Measurements from ENCODE around the gene SLC41A2.
A peak's percentile ranks its signal among the peaks of the same experiment; 100 is the strongest.
"Not testable (repeated sequence)": the region's sequence is repeated elsewhere in the genome, so short reads cannot be mapped to it uniquely, and the experiment has no call there.

SLC41A2 gene

DNA sequence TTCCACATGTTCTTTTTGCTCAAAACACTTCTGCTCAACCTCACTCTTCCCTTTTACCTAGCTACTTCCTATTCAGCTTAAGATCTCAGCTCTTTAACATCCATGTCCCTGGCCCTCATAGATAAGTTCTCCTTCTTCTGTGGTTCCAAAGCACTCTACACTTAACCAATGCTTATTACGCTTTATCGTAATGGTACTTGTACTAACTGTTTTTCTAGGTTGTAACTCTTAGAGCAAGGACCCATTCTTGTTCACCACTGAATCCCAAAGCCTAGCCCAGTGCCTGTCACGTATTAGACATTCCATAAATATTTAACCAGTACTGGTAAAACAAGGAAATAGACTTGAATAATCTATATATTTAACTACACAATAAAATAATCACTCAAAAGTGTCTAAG lies 5.3 kb downstream of the SLC41A2 start:
- Histone ChIP-seq H3K4me3 (ENCODE audit: low read length in 2 of 2) (peak overlapping the region; percentile 21 to 28), H3K27ac (ENCODE audit: low read depth in 2 of 2, low read length in 2 of 2) (peak overlapping the region; percentile 80 to 83)

DNA sequence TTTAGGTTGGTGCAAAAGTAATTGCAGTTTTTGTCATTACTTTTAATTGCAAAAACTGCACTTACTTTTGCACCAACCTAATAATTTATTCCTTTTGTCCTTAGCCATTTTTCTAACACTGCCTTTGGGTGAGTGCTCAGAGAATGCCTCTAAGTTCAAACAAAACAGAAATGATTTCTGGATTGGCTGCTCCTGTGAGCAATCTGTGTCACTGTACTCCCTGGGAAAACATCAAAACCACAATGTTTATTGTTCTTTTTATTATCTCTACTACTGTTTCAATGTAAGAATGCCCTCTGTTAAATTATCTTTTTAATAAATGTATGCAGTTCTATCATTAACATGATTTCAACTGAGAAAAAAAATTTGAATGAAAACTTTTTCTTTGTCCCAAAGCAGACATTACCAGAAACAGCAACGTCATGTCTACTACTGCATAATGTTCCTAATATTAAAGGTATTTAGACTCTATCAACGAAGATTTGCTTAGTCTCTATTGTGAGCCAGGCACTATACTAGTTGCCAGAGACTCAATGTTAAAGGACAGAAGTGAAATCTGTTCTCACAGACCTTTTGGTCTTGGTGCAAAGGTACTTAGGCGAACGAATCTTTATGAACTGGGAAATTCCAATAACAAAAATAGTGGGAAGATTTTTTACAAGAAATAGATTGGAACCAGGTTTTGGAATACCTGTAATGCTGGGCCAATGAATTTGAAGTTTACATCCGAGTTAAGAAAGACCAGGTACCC lies 6.2 kb downstream of the SLC41A2 start:
- Histone ChIP-seq H3K9me3 (ENCODE audit: control insufficient read depth in 2 of 2, low read length in 2 of 2) (no peaks in the 10 kb centered on the region), H3K4me1 (ENCODE audit: control insufficient read depth in 2 of 2, insufficient read depth in 2 of 2, low read length in 2 of 2) (peaks cover 9 to 29% of the 10 kb centered on the region in 2 donors), H3K9ac (ENCODE audit: low read depth in 1 of 2, low read length in 2 of 2) (no peak overlapping the region), H3K36me3 (ENCODE audit: control insufficient read depth in 2 of 2, insufficient read depth in 2 of 2, low read length in 2 of 2) (no peaks in the 10 kb centered on the region), H3K27me3 (ENCODE audit: control insufficient read depth in 2 of 2, insufficient read depth in 2 of 2, low read length in 2 of 2) (no peaks in the 10 kb centered on the region), H3K27ac (ENCODE audit: low read depth in 2 of 2, low read length in 2 of 2) (peak overlapping the region; percentile 80 to 83), H3K4me3 (ENCODE audit: low read length in 2 of 2) (no peak overlapping the region)

More for the DNA sequence above, 5.3 kb downstream of the SLC41A2 start:
- H3K27me3 ChIP-seq (ENCODE audit: control insufficient read depth in 2 of 2, insufficient read depth in 2 of 2, low read length in 2 of 2): no peaks in the 10 kb centered on the region
- no peaks in the 10 kb centered on the region for H3K36me3 ChIP-seq (ENCODE audit: control insufficient read depth in 2 of 2, insufficient read depth in 2 of 2, low read length in 2 of 2)
- peaks cover 15 to 35% of the 10 kb centered on the region in 2 donors for H3K4me1 ChIP-seq (ENCODE audit: control insufficient read depth in 2 of 2, insufficient read depth in 2 of 2, low read length in 2 of 2)
- no peak overlapping the region for H3K9ac ChIP-seq (ENCODE audit: low read depth in 1 of 2, low read length in 2 of 2)
- no peaks in the 10 kb centered on the region for H3K9me3 ChIP-seq (ENCODE audit: control insufficient read depth in 2 of 2, low read length in 2 of 2)

DNA sequence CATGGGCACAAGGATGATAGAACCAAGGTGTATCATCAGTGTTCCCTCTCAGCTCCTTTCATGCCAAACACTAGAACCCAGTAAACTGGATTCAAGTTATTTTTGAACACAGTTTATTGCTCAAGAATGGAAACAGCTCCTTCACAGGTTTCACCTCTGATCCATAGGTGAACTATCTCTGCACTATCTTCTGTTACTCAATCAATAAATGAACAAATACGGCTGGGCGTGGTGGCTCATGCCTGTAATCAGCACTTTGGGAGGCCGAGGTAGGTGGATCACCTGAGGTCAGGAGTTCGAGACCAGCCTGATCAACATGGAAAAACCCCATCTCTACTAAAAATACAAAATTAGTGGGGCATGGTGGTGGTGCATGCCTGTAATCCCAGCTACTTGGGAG lies 9.4 kb downstream of the SLC41A2 start:
- peaks cover 1 to 23% of the 10 kb centered on the region in 2 donors for H3K4me1 ChIP-seq (ENCODE audit: control insufficient read depth in 2 of 2, insufficient read depth in 2 of 2, low read length in 2 of 2)
- not testable (repeated sequence) for H3K4me3 ChIP-seq (ENCODE audit: low read length in 2 of 2); H3K27me3 ChIP-seq (ENCODE audit: control insufficient read depth in 2 of 2, insufficient read depth in 2 of 2, low read length in 2 of 2); H3K36me3 ChIP-seq (ENCODE audit: control insufficient read depth in 2 of 2, insufficient read depth in 2 of 2, low read length in 2 of 2); H3K9me3 ChIP-seq (ENCODE audit: control insufficient read depth in 2 of 2, low read length in 2 of 2); H3K9ac ChIP-seq (ENCODE audit: low read depth in 1 of 2, low read length in 2 of 2); H3K27ac ChIP-seq (ENCODE audit: low read depth in 2 of 2, low read length in 2 of 2)

DNA sequence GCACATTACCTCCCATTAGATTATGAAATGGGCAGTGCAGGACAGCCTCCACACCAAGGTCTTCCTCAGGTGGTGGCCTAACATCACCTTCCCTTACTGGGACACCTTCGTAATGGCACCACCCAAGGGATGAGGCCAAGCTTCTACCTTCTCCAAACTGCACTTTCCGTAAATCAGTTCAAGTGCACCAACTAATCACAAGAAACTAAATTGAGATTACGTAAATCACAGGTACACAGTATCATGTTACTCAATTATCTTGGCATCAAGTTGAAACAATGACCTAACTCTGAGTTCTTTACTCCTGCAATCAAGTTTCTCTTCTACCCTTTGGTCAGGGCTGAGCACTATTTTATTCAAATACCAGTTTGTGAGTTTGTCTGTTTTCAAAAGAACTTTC lies 13.8 kb downstream of the SLC41A2 start:
- H3K27me3 ChIP-seq (ENCODE audit: control insufficient read depth in 2 of 2, insufficient read depth in 2 of 2, low read length in 2 of 2): no peaks in the 10 kb centered on the region
- H3K9ac ChIP-seq (ENCODE audit: low read depth in 1 of 2, low read length in 2 of 2): no peak overlapping the region
- H3K27ac ChIP-seq (ENCODE audit: low read depth in 2 of 2, low read length in 2 of 2): no peak overlapping the region
- peaks cover 3% of the 10 kb centered on the region in 2 donors for H3K4me1 ChIP-seq (ENCODE audit: control insufficient read depth in 2 of 2, insufficient read depth in 2 of 2, low read length in 2 of 2)
- H3K36me3 ChIP-seq (ENCODE audit: control insufficient read depth in 2 of 2, insufficient read depth in 2 of 2, low read length in 2 of 2): no peaks in the 10 kb centered on the region
- H3K9me3 ChIP-seq (ENCODE audit: control insufficient read depth in 2 of 2, low read length in 2 of 2): no peaks in the 10 kb centered on the region
- H3K4me3 ChIP-seq (ENCODE audit: low read length in 2 of 2): no peak overlapping the region

DNA sequence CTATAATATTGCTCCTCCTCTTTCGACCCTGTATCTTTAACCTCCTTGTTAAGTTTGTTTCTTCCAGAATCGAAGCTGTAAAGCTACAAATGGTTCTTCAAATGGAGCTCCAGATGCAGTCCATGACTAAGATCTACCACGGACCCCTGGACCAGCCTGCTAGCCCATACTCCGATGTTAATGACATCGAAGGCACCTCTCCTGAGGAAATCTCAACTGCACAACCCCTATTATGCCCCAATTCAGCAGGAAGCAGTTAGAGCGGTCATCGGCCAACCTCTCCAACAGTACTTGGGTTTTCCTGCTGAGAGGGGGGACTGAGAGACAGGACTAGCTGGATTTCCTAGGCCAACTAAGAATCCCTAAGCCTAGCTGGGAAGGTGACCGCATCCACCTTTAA lies 14.7 kb downstream of the SLC41A2 start:
- not testable (repeated sequence) for H3K27ac ChIP-seq (ENCODE audit: low read depth in 2 of 2, low read length in 2 of 2); H3K4me3 ChIP-seq (ENCODE audit: low read length in 2 of 2); H3K9me3 ChIP-seq (ENCODE audit: control insufficient read depth in 2 of 2, low read length in 2 of 2); H3K4me1 ChIP-seq (ENCODE audit: control insufficient read depth in 2 of 2, insufficient read depth in 2 of 2, low read length in 2 of 2); H3K9ac ChIP-seq (ENCODE audit: low read depth in 1 of 2, low read length in 2 of 2); H3K27me3 ChIP-seq (ENCODE audit: control insufficient read depth in 2 of 2, insufficient read depth in 2 of 2, low read length in 2 of 2); H3K36me3 ChIP-seq (ENCODE audit: control insufficient read depth in 2 of 2, insufficient read depth in 2 of 2, low read length in 2 of 2)

DNA sequence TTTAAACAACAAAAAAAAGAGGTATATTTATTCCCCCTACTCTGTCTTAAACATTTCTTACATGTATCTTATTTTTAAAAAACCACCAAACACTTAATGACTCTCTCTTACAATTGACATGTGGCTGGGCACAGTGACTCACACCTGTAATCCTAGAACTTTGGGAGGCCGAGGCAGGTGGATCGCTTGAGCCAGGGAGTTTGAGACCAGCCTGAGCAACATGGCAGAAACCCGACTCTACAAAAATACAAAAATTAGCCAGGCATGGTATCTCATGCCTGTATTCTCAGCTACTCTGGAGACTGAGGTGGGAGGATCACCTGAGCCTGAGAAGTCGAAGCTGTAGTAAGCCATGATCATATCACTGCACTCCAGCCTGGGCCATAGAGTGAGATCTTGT lies 16.0 kb downstream of the SLC41A2 start:
- Histone ChIP-seq H3K27ac (ENCODE audit: low read depth in 2 of 2, low read length in 2 of 2) (no peak overlapping the region), H3K36me3 (ENCODE audit: control insufficient read depth in 2 of 2, insufficient read depth in 2 of 2, low read length in 2 of 2) (no peaks in the 10 kb centered on the region), H3K9me3 (ENCODE audit: control insufficient read depth in 2 of 2, low read length in 2 of 2) (no peaks in the 10 kb centered on the region), H3K9ac (ENCODE audit: low read depth in 1 of 2, low read length in 2 of 2) (no peak overlapping the region), H3K4me3 (ENCODE audit: low read length in 2 of 2) (no peak overlapping the region), H3K4me1 (ENCODE audit: control insufficient read depth in 2 of 2, insufficient read depth in 2 of 2, low read length in 2 of 2) (peaks cover 0 to 5% of the 10 kb centered on the region in 2 donors), H3K27me3 (ENCODE audit: control insufficient read depth in 2 of 2, insufficient read depth in 2 of 2, low read length in 2 of 2) (no peaks in the 10 kb centered on the region)

DNA sequence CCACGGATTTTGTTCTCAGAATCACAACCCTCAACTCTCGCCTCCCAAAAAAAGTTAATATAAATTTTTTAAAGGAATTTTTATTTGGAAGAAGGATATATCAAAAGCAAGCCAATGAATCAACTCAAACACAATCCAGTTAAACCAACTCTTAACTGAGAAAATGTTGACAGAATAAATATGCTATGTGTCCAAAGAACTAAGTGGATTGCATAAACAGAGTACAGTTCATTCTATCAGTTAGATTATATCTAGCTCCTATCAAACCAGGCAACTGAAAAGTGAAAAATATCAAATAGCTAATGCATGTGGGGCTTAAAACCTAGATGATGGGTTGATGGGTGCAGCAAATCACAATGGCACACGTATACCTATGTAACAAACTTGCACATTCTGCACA lies 16.6 kb downstream of the SLC41A2 start:
- H3K9me3 ChIP-seq (ENCODE audit: control insufficient read depth in 2 of 2, low read length in 2 of 2): no peaks in the 10 kb centered on the region
- H3K4me1 ChIP-seq (ENCODE audit: control insufficient read depth in 2 of 2, insufficient read depth in 2 of 2, low read length in 2 of 2): peaks cover 0 to 5% of the 10 kb centered on the region in 2 donors
- H3K4me3 ChIP-seq (ENCODE audit: low read length in 2 of 2): no peak overlapping the region
- no peak overlapping the region for H3K9ac ChIP-seq (ENCODE audit: low read depth in 1 of 2, low read length in 2 of 2)
- H3K36me3 ChIP-seq (ENCODE audit: control insufficient read depth in 2 of 2, insufficient read depth in 2 of 2, low read length in 2 of 2): no peaks in the 10 kb centered on the region
- H3K27me3 ChIP-seq (ENCODE audit: control insufficient read depth in 2 of 2, insufficient read depth in 2 of 2, low read length in 2 of 2): no peaks in the 10 kb centered on the region
- H3K27ac ChIP-seq (ENCODE audit: low read depth in 2 of 2, low read length in 2 of 2): no peak overlapping the region

DNA sequence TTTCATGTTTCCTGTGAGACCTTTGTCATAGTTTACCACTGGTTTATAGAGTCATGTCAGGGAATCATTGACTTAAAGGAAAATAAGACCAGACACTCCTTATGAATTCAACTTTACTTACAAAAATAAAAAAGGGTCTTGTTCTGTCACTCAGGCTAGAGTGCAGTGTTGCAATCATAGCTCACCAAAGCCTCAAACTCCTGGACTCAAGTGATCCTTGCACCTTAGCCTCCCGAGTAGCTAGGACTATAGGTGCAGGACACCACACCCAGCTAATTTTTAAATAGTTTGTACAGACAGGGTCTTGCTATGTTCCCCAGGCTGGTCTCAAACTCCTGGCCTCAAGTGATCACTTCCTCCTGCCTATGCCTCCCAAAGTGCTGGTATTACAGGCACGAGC lies 19.0 kb downstream of the SLC41A2 start:
- H3K4me3 ChIP-seq (ENCODE audit: low read length in 2 of 2): no peak overlapping the region
- H3K27me3 ChIP-seq (ENCODE audit: control insufficient read depth in 2 of 2, insufficient read depth in 2 of 2, low read length in 2 of 2): no peaks in the 10 kb centered on the region
- H3K27ac ChIP-seq (ENCODE audit: low read depth in 2 of 2, low read length in 2 of 2): peak overlapping the region; percentile 1 to 52
- H3K9me3 ChIP-seq (ENCODE audit: control insufficient read depth in 2 of 2, low read length in 2 of 2): no peaks in the 10 kb centered on the region
- peaks cover 0 to 5% of the 10 kb centered on the region in 2 donors for H3K4me1 ChIP-seq (ENCODE audit: control insufficient read depth in 2 of 2, insufficient read depth in 2 of 2, low read length in 2 of 2)
- no peaks in the 10 kb centered on the region for H3K36me3 ChIP-seq (ENCODE audit: control insufficient read depth in 2 of 2, insufficient read depth in 2 of 2, low read length in 2 of 2)
- H3K9ac ChIP-seq (ENCODE audit: low read depth in 1 of 2, low read length in 2 of 2): no peak overlapping the region

DNA sequence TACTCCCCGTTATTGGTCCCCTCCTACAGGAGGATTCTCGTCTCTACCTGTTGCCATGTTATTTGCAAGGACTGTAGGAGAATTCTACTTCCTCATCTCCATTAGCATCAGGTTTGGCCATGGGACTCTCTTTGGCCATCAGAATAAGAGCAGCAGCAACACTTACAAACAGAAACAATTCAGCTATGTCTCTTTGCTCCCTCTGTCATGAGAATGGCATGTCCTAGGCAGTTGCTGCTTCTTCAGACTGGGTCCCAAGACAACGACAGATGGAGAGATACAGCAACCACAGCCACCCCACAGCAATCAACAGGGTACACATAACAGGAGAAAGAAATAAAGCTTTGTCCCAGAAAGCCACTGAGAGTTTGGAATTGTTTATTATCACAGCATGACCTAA lies 19.7 kb downstream of the SLC41A2 start:
- H3K27me3 ChIP-seq (ENCODE audit: control insufficient read depth in 2 of 2, insufficient read depth in 2 of 2, low read length in 2 of 2): no peaks in the 10 kb centered on the region
- H3K27ac ChIP-seq (ENCODE audit: low read depth in 2 of 2, low read length in 2 of 2): peak overlapping the region in 1 of 2 donors; percentile 52
- H3K4me3 ChIP-seq (ENCODE audit: low read length in 2 of 2): no peak overlapping the region
- no peaks in the 10 kb centered on the region for H3K36me3 ChIP-seq (ENCODE audit: control insufficient read depth in 2 of 2, insufficient read depth in 2 of 2, low read length in 2 of 2)
- H3K9ac ChIP-seq (ENCODE audit: low read depth in 1 of 2, low read length in 2 of 2): no peak overlapping the region
- no peaks in the 10 kb centered on the region for H3K9me3 ChIP-seq (ENCODE audit: control insufficient read depth in 2 of 2, low read length in 2 of 2)
- H3K4me1 ChIP-seq (ENCODE audit: control insufficient read depth in 2 of 2, insufficient read depth in 2 of 2, low read length in 2 of 2): peaks cover 0 to 5% of the 10 kb centered on the region in 2 donors

DNA sequence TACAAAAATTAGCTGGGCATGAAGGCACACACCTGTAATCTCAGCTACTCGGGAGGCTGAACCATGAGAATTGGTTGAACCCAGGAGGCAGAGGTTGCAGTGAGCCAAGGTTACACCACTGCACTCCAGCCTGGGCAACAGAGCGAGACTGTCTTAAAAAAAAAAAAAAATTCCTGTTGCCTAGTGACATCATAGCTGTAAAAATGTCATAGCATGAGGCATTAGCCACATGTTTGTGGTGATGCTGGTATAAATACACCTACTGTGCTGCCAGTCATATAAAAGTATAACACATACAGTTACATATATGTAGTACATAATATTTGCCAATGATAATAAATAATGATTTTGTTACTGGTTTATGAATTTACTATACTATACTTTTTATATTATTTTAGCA lies 22.2 kb downstream of the SLC41A2 start:
- no peaks in the 10 kb centered on the region for H3K27me3 ChIP-seq (ENCODE audit: control insufficient read depth in 2 of 2, insufficient read depth in 2 of 2, low read length in 2 of 2)

More for the DNA sequence above, 22.2 kb downstream of the SLC41A2 start:
- Histone ChIP-seq H3K4me1 (ENCODE audit: control insufficient read depth in 2 of 2, insufficient read depth in 2 of 2, low read length in 2 of 2) (peaks cover 0 to 5% of the 10 kb centered on the region in 2 donors), H3K36me3 (ENCODE audit: control insufficient read depth in 2 of 2, insufficient read depth in 2 of 2, low read length in 2 of 2) (no peaks in the 10 kb centered on the region), H3K4me3 (ENCODE audit: low read length in 2 of 2) (no peak overlapping the region), H3K9ac (ENCODE audit: low read depth in 1 of 2, low read length in 2 of 2) (no peak overlapping the region), H3K27ac (ENCODE audit: low read depth in 2 of 2, low read length in 2 of 2) (no peak overlapping the region), H3K9me3 (ENCODE audit: control insufficient read depth in 2 of 2, low read length in 2 of 2) (no peaks in the 10 kb centered on the region)
